GM19193 (cell line): ENCODE data around the gene SEPTIN5.

Experiments used
- POLR2A ChIP-seq: IDR thresholded peaks from 4 replicates; pipeline ENCODE4 v1.6.1; 2011; ENCODE audit not compliant: insufficient read depth, insufficient read length; ENCODE audit errors: extremely low read depth

The SEPTIN5 gene

GRCh38 chr22:19772422-19772672 lies 58.0 kb downstream of the SEPTIN5 start:
- TF ChIP-seq POLR2A, result no peak
